HFF-Myc (cell line): Measurements from ENCODE around the gene MAP7D3.

Experiments used
- DNase-seq: peaks from one replicate; pipeline ENCODE4 v3.0.0-alpha.2; 2011; ENCODE audit warnings: low read depth; ENCODE audit errors: extremely low read depth
- H3K4me3 ChIP-seq: replicated peaks from 2 replicates; pipeline ENCODE4 v1.5.1; 2011; ENCODE audit warnings: low read depth, mild to moderate bottlenecking, control low read depth, low read length
- CTCF ChIP-seq: IDR thresholded peaks from 2 replicates; pipeline ENCODE4 v1.5.1; 2012; ENCODE audit warnings: mild to moderate bottlenecking, low read depth, low read length, control low read depth; ENCODE audit errors: missing control alignments

The MAP7D3 gene

GRCh38 chrX:136227074-136227473 lies 24.1 kb downstream of the MAP7D3 start:
- DNase-seq, result no peak
- no peak overlapping the region for H3K4me3 ChIP-seq
- no peak for TF ChIP-seq CTCF

GRCh38 chrX:136221851-136222513 lies 29.2 kb downstream of the MAP7D3 start:
- TF ChIP-seq CTCF, result no peak
- no peak for DNase-seq
- no peak overlapping the region for H3K4me3 ChIP-seq

GRCh38 chrX:136220951-136221350 lies 30.2 kb downstream of the MAP7D3 start:
- no peak for TF ChIP-seq CTCF
- H3K4me3 ChIP-seq, result no peak overlapping the region
- no peak for DNase-seq

GRCh38 chrX:136220540-136220939 lies 30.7 kb downstream of the MAP7D3 start:
- H3K4me3 ChIP-seq, result no peak overlapping the region
- TF ChIP-seq CTCF, result no peak
- no peak for DNase-seq

GRCh38 chrX:136219893-136220292 lies 31.3 kb downstream of the MAP7D3 start:
- no peak for TF ChIP-seq CTCF
- DNase-seq, result no peak
- H3K4me3 ChIP-seq, result no peak overlapping the region

- H3K4me3 ChIP-seq, result no peak overlapping the region
- no peak for TF ChIP-seq CTCF
- DNase-seq, result no peak
Observed at GRCh38 chrX:136215559-136215958, 35.6 kb downstream of the MAP7D3 start.

GRCh38 chrX:136214551-136214950 lies 36.6 kb downstream of the MAP7D3 start:
- DNase-seq, result peak; percentile 68
- TF ChIP-seq CTCF, result no peak
- no peak overlapping the region for H3K4me3 ChIP-seq
